Glutamatergic neuron (in vitro differentiated cells): ENCODE data around the gene APBA2. TPM values are rescaled to one million over a fixed set of nuclear protein-coding genes. Genes with fewer than 3 reads are reported as not detected.

Source experiments
- DNase-seq: peaks from one replicate; pipeline ENCODE4 v3.0.0; 2022
- H3K27ac Mint-ChIP-seq: one replicate; pipeline ENCODE4 v1.8.0; 2020; ENCODE audit warnings: mild to moderate bottlenecking, mixed read lengths, inconsistent platforms; ENCODE audit not compliant: unreplicated experiment
- H3K27me3 Mint-ChIP-seq: one replicate; pipeline ENCODE4 v1.8.0; 2020; ENCODE audit warnings: mild to moderate bottlenecking, moderate library complexity, mixed read lengths, inconsistent platforms; ENCODE audit not compliant: unreplicated experiment
- H3K36me3 Mint-ChIP-seq: one replicate; pipeline ENCODE4 v1.8.0; 2020; ENCODE audit warnings: mild to moderate bottlenecking, mixed read lengths, inconsistent platforms; ENCODE audit not compliant: unreplicated experiment
- H3K4me1 Mint-ChIP-seq: one replicate; pipeline ENCODE4 v1.8.0; 2020; ENCODE audit warnings: mild to moderate bottlenecking, low read depth, mixed read lengths, inconsistent platforms; ENCODE audit not compliant: unreplicated experiment
- H3K4me3 Mint-ChIP-seq: one replicate; pipeline ENCODE4 v1.8.0; 2020; ENCODE audit warnings: mild to moderate bottlenecking, mixed read lengths, inconsistent platforms; ENCODE audit not compliant: unreplicated experiment
- H3K9me3 Mint-ChIP-seq: one replicate; pipeline ENCODE4 v1.8.0; 2020; ENCODE audit warnings: mild to moderate bottlenecking, moderate library complexity, mixed read lengths, inconsistent platforms; ENCODE audit not compliant: unreplicated experiment
- total RNA-seq: library from RNA; stranded (reverse); fragmentation: NEBNext Ultra II Directional; extraction: Animal tissue kit (Norgen Biotek cat#: 25700); gene quantifications from one replicate; pipeline ENCODE4 v1.2.1, GENCODE V29; 2021; ENCODE audit not compliant: unreplicated experiment
- TF ChIP-seq, protein P1 (sequence below): fragments of 200-600 bp; sonication (generic); IDR thresholded peaks from one replicate; pipeline ENCODE4 v1.5.0; 2021; ENCODE audit not compliant: partially characterized antibody, unreplicated experiment

The APBA2 gene
- total RNA-seq, 1 donor from 2014 or later, result 166 TPM

DNA sequence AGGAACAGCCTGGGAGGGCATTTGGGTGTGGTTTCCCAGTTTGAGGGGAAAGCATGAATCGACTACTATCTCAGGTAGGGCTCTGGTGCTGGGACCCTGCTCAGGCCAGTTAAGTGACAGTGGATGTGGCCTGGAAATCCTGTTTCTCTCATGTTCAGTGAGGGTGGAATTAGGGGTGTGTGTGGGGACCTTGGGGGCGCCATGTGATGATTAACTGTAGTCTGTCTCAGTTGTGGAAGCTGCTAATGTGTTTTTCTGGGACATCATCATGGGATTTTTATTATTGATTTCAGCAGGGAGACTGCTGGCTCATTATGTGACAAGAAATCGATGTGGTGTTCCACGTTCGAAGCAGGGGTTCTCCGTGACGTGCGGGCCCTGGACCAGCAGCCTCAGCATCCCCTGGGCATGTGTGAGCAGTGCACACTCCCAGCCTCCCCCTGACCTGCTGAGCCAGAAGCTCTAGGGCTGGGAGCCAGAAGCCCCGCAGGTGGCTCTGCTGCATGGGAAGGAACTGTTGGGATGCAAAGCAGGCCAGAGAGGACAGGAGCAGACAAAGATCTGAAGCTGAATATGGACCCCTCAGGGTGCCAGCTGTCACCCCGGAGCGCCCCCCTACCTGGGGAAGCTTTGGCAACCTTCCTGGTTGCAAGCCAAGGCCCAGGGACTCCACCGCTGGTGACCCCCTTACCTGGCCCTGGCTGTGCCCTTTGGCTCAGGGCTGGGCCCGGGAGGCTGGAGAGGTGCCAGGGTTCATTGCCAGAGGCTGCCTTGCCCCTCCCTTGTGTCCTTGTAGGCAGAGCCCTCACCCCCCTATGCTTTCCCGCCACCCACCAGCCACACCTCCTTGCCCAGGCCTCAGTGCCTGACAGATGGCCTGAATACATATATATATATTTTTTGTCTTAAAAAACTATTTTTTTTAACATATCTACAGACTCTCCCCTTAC is 149.8 kb downstream of the APBA2 start:
- Mint-ChIP-seq H3K9me3 (peaks cover 4% of the 10 kb centered on the region), H3K4me3 (no peak overlapping the region), H3K27ac (peak overlapping the region; percentile 24), H3K36me3 (peaks cover 8% of the 10 kb centered on the region), H3K27me3 (peaks cover 12% of the 10 kb centered on the region), H3K4me1 (peaks cover 16% of the 10 kb centered on the region)
- TF ChIP-seq, protein P1, sequence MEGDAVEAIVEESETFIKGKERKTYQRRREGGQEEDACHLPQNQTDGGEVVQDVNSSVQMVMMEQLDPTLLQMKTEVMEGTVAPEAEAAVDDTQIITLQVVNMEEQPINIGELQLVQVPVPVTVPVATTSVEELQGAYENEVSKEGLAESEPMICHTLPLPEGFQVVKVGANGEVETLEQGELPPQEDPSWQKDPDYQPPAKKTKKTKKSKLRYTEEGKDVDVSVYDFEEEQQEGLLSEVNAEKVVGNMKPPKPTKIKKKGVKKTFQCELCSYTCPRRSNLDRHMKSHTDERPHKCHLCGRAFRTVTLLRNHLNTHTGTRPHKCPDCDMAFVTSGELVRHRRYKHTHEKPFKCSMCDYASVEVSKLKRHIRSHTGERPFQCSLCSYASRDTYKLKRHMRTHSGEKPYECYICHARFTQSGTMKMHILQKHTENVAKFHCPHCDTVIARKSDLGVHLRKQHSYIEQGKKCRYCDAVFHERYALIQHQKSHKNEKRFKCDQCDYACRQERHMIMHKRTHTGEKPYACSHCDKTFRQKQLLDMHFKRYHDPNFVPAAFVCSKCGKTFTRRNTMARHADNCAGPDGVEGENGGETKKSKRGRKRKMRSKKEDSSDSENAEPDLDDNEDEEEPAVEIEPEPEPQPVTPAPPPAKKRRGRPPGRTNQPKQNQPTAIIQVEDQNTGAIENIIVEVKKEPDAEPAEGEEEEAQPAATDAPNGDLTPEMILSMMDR, result no peak
- DNase-seq, result peak; percentile 38

- no peak for DNase-seq
- Mint-ChIP-seq H3K27ac (no peak overlapping the region), H3K36me3 (no peaks in the 10 kb centered on the region), H3K9me3 (peaks cover 4% of the 10 kb centered on the region), H3K4me3 (no peak overlapping the region), H3K4me1 (peaks cover 28% of the 10 kb centered on the region), H3K27me3 (peaks cover 12% of the 10 kb centered on the region)
- TF ChIP-seq, protein P1, result no peak
Measured at GRCh38 chr15:29037997-29038705, 152.4 kb downstream of the APBA2 start.

GRCh38 chr15:29039466-29040369 is 153.9 kb downstream of the APBA2 start:
- no peak overlapping the region for H3K4me3 Mint-ChIP-seq
- TF ChIP-seq, protein P1, result no peak
- H3K4me1 Mint-ChIP-seq, result peaks cover 32% of the 10 kb centered on the region
- no peaks in the 10 kb centered on the region for H3K36me3 Mint-ChIP-seq
- DNase-seq, result no peak
- H3K27ac Mint-ChIP-seq, result peak overlapping the region; percentile 33
- peaks cover 10% of the 10 kb centered on the region for H3K27me3 Mint-ChIP-seq
- H3K9me3 Mint-ChIP-seq, result peaks cover 4% of the 10 kb centered on the region

DNA sequence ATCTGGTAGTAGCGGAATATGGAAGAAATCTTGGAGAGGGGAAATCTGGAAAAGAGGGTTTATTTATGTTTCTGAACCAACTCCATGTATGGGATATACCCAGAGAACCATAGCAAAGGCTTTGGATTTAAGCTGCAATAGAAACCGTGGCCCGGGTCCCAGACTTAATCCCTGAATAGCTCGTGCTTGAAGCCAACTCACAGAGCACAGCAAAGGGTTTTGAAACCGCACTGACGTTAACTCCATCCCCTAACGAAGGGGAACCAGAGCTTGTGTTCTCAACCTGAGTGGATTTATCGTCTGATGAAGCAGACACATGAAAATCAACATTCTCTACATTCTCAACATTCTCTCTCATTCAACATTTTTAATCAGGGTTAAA is 154.6 kb downstream of the APBA2 start:
- peaks cover 25% of the 10 kb centered on the region for H3K4me1 Mint-ChIP-seq
- H3K27ac Mint-ChIP-seq, result no peak overlapping the region
- no peaks in the 10 kb centered on the region for H3K36me3 Mint-ChIP-seq
- no peak for DNase-seq
- H3K4me3 Mint-ChIP-seq, result no peak overlapping the region
- peaks cover 7% of the 10 kb centered on the region for H3K27me3 Mint-ChIP-seq
- TF ChIP-seq, protein P1, result no peak
- no peaks in the 10 kb centered on the region for H3K9me3 Mint-ChIP-seq
